ENCODE measurements around the gene TRIM17.

- TF ChIP-seq CTCF (conservative IDR thresholded peaks at IDR 0.05; ENCODE audit: low read length) (no peak), EZH2phosphoT487 (IDR thresholded peaks at IDR 0.05; ENCODE audit: borderline replicate concordance) (no peak)
Measured at GRCh38 chr1:228397966-228398365, 18.7 kb downstream of the TRIM17 start.

Measured in Loucy (cell line).